HG03175 (cell line): Measurements from ENCODE around the gene CROT.
"Not testable (repeated sequence)": the region's sequence is repeated elsewhere in the genome, so short reads cannot be mapped to it uniquely, and the experiment has no call there.

Experiments used
- ATAC-seq: cut with Tn5 transposase; IDR thresholded peaks from one replicate; pipeline ENCODE4 v1.9.1; 2021; ENCODE audit warnings: mild to moderate bottlenecking, moderate library complexity; ENCODE audit not compliant: unreplicated experiment

The CROT gene, protein sequence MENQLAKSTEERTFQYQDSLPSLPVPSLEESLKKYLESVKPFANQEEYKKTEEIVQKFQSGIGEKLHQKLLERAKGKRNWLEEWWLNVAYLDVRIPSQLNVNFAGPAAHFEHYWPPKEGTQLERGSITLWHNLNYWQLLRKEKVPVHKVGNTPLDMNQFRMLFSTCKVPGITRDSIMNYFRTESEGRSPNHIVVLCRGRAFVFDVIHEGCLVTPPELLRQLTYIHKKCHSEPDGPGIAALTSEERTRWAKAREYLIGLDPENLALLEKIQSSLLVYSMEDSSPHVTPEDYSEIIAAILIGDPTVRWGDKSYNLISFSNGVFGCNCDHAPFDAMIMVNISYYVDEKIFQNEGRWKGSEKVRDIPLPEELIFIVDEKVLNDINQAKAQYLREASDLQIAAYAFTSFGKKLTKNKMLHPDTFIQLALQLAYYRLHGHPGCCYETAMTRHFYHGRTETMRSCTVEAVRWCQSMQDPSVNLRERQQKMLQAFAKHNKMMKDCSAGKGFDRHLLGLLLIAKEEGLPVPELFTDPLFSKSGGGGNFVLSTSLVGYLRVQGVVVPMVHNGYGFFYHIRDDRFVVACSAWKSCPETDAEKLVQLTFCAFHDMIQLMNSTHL

DNA sequence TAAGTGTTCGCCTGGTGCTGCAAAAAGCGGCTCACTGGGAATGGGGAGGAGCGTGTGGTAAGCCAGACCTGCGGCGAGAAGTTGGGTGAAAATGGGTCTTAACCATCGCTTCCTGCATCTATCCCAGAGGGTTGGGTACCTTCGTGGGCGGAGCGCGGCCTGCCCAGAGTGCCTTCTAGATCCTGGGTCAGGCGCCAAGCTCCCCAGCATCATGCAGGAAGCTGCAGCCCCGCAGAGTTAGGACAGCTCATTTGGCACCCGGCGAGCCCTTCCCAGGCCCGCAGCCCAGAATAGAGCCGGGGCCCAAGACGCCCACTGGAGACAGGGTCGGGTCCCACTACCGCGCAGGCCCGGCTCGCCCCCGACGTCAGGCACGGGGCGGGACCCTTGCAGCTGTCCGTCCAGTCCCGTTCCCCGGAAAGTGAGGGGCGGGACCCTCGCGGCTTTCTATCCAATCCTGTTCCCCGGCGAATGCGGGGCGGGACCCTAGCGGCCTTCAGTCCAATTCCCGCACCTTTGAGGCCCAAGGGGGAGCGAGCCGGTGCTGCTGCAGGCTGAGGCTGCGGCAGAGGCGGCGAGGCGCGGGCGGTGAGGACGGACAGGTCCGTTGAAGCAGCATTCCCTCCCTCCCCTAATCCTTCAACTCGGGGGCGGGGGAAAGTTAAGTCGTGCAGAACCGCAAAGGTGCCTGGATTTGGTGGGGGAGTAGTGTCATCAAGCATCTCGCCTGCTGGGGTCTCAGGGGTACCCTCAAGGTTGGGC lies at the start of gene CROT:
TSS of gene CROT (plus strand) at position 499 of the 762 bp plus-strand sequence. CDS start 3,405 bp downstream, outside the sequence.
- peak; percentile 99 for ATAC-seq

DNA sequence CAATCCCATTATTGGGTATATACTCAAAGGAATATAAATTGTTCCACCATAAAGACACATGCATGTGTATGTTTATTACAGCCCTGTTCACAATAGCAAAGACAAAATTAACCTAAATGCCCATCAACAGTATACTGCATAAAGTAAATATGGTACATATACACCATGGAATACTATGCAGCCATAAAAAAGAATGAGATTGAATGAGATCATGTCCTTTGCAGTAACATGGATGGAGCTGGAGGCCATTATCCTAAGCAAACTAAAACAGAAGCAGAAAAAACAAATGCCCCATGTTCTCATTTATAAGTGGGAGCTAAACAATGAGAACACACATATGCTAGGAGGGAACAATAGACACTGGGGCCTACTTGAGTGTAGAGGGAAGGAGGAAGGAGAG lies 44.7 kb upstream of the CROT start:
- no peak for ATAC-seq

DNA sequence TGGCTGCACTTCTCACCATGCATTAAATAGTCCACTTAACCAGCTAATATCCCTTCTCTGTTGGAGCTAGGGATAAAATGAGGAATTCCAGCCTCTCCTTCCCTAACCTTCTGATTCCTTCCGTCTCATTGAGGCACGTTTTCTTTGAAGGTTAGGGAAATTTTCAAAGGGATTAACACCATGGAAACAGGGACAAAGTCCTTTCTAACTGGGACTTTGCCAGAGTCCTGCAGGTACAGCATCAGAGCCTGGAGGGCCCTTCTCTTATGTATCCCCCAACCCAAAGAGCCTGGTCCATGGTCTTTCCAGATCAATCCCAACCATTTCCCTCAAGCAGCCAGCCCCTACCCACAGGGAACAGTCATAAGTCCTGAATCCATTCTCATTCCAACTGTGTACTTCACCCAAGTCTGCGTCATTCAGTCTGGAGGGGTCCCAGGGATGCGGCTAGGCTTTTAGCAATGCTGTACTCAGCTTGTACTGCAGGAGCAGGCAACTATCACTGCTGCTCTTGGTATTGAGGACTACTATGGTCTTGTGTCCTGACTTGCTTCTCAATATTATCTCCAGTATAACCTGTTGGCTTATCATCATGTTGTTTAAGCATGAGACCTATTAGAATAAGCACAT lies 34.6 kb upstream of the CROT start:
- no peak for ATAC-seq

DNA sequence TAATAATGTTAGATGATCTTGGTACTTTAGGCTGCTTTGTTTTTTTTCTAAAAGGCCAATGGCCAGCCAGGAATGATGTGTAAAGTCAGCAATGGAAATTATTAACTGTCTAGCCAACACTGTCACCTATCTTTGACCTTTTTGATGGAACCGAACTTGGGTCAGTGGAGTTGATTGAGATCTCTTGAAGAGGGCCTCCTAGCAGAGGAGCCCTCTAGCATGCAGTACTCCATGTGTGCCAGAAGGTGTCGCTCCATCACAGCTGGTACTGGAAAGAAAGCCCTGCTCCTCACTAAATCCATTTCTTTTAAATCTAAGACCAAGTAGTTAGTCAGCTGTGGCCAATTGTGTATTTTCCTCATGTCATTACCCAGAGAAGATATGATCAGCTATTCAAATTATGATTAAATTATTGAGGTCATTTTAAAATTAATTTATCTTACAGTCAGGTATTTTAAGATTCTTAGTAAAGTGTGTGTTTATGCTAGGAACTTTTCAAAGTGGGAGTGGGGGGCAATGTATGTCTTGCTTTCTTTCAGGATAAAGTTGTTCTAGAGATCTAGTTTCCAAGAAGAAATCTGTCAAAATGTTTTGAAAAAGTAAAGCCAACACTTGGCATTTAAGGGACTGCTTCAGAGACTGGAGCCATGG lies 33.1 kb upstream of the CROT start:
- ATAC-seq, result peak; percentile 85

DNA sequence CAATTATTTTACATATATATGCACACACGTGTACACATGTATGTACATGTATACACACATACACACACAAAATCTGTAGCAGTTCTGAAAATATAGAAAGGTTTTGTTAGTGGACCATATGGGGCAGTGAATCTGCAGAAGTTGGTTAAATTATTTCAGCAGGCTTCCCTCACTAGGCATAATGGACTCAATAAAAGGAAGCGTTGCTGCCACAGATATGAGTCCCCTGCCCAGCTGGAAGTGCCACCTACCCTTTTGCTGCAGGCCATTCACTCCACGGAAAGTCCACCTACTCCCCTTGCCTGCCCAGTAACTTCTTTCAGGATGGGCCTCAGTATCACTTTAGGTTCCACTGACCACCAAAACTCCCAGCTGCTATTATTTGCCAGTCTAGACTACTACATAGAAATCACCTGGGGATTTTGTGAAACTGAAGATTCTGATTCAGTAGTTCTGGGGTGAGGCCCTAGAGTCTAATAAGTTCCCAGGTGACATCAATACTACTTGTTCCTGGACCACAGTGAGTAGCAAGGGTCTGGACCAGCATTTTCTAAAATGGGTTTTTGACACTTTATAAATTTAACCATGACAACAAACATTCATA lies 29.3 kb upstream of the CROT start:
- peak; percentile 60 for ATAC-seq

DNA sequence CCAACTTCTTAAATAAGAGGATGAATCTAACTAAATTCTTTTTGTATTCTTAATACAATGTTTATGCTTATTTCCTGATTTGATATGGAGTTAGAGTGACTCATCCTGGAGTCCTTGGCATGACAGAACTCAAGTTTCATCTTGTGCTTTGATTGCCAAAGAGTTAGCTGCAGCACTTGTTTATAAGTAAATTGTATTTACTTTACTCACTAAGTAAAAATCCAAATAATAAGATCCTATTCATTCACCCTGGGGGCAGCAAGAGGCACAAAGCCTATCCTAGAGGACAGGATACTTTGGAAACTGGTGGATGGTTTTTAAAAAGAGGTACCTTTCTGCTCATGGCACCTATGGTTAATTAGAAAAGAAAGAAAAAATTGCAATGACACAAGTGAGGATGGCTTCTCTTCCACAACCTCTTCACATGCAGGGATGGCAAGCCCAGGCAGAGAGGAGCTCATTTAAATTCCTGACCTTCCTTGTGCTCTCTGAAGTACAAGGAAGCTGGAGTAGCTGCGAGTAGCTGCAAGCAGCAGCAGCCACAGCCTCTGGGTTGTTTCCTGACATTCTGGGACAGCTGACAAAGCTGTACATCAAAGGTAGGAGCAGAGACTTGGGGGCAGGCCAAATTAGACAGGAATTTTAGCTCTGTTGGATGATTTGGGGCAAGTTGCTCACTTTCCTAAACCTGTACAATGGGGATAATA lies 28.5 kb upstream of the CROT start:
- ATAC-seq, result no peak

DNA sequence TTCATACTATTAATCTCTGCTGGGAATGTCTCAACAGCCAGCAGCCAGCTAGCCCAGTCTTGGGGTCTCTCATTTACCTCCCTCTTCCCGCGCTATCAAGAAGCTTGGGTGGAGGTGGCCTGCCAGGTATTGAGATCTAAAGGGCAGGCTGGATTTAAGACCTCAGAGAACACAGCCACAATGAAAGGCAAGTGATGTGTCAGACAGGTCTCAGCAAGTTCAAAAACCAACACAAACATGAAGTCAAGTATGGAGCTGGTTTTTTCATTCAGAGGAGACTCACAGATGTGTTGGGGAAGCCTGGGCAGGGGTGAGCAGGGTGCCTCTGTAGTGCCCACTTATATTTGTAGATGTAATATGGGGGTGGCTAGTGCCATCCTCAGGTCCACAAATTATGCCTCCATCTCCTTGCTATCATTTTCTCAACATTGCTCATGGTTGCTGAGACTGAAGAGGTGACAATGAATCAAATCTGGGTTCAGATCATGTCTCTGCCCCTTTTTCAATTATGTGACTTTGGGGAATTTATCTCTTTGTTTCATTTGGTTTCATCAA lies 27.7 kb upstream of the CROT start:
- ATAC-seq, result no peak

DNA sequence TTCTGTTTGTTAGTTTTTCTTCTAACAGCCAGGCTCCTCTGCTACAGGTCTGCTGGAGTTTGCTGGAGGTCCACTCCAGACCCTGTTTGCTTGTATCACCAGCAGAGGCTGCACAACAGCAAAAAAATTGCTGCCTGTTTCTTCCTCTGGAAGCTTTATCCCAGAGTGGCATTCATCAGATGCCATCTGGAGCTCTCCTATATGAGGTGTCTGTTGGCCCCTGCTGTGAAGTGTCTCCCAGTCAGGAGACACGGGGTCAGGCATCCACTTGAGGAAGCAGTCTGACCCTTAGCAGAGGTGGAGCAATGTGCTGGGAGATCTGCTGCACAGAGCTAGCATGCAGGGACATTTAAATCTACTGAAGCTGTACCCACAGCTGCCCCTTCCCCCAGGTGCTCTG lies 26.7 kb upstream of the CROT start:
- ATAC-seq, result no peak

DNA sequence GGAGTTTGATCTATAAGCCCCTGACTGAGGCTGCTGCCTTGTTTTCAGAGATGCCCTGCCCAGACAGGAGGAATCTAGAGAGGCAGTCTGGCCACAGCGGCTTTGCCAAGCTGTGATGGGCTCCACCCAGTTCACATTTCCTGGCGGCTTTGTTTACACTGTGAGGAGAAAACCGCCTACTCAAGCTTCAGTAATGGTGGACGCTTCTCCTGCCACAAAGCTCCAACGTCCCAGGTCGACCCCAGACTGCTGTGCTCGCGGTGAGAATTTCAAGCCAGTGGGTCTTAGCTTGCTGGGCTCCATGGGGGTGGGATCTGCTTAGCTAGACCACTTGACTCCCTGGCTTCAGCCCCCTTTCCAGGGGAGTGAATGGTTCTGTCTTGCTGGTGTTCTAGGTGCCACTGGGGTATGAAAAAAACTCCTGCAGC lies 26.3 kb upstream of the CROT start:
- ATAC-seq, result not testable (repeated sequence)

DNA sequence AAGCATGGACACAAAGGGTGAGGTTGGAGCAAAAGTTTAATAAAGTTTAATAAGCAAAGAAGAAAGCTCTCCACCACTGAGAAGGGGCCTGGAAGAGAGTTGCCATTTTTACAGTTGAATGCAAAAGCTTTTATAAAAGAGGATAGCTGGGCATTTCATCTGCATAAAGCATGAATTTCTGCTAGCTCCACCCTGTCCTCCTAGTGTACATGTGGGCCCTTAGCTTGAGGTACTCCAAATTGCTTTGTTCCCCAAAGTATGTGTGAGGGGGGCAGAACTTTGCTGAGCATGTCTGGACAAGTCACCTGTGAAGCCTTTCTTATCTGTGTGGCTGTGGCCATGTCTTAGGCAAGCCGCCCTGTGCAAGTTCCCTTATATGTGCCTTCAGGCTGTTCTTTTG lies 22.6 kb upstream of the CROT start:
- ATAC-seq, result no peak

DNA sequence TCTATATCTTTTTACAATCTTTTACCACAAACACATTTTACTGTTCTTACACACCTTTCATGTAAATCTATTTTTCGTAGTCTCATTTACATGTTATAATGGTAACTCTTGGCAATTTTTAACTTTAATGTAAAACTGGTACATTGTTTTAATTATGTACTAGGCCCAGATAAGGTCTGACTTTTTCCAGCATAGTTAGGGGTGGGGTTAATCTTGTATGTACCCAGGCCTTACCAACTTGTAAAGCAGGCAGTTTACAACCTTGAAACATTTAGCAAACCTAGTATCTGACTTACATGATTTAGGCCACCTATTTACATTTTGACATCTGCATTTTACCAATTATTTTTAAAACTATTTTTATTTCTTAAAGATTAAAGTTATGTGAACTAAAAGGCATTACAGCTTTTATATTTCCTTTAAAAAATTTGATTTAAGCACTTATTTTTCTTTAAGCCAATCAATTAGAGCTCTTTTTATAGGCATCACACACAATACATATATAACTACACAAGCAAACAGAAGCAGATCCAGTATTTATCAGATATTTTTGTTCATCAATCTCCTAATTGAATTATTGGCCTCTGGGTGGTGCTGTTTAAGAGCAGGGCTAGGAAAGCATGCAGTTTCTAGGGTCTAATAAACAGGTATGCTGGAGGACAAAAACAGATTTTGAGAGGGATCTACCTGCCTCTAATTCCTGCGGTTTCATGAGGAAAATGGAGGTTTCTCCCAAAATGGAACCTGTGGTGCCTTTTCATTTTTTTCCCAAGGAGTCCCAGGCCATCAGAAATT lies 19.7 kb upstream of the CROT start:
- no peak for ATAC-seq

DNA sequence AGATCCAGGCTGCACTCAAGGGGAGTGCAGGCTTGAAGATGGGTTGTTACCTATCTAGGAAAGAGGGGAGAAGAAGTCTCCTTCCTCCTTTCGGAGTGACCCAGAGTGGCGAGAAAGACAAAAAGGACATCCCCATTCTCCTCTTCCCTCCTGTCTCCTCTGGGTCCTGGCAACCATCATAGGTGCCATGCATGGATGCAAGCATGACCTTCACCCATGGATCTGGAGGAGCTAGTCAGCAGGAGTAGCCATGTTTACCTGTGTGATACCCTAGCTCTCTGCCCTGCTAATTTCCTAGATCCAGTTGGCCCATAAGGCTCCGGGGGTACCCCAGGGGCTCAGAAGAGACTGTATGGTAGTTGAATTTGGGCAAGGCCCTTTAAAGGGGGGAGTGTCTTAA lies 17.2 kb upstream of the CROT start:
- ATAC-seq, result no peak

DNA sequence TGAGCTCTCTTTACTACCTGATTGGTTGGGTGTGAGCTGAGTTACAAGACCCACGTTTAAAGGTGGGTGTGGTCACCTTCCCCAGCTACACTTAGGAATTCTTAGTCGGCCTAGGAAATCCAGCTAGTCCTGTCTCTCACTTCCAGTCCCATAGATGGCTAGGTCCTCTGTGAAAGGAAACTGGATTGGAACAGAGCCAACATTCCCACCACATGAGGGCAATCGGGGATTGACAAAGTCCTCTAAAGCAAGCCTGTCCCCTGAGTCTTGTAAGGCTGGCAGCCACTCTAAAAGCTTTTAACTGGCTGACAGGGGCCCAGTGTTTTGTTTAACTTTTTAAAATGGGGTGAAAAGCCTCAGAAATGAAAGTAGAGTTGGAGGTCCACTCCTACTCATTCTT lies 15.1 kb upstream of the CROT start:
- ATAC-seq, result no peak

DNA sequence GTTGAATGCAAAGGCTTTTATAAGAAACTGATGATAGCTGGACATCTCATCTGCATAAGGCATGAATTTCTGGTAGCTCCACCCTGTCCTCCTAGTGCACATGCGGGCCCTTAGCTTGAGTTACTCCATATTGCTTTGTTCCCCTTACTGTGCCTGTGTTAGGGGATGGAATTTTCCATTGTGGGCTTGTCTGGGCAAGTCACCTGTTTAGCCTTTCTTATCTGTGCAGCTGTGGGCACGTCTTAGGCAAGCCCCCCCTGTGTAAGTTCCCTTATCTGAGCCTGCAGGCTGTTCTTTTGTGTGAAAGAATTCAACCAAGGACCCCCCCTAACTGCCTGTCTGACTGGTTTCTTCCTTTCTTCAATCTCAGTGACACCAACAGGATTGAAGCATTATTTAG lies 14.5 kb upstream of the CROT start:
- no peak for ATAC-seq

DNA sequence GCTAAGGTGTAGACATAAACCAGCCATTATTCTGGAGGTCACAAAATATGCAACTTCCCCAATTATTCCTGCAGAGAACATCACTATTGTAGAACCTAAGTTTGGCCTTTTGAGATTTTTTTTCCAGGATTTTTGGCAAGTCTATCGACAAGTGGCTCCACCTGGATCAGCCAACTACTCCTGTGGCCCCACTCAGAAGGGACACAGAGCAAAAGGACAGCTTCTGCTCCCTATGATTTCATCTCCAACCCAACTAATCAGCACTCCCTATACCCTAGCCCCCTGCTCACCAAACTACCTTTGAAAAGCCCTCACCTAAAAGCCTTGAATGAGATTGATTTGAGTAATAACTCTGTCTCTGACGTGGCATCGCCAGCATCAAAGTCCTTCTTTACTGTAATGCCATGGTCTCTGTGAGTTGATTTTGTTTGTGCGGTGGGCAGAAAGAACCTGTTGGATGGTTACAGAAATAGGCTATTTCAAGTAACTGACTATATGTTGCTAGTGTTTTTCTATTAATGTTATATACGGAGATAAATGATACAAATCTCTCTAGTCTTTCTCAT lies 13.7 kb upstream of the CROT start:
- ATAC-seq, result no peak

DNA sequence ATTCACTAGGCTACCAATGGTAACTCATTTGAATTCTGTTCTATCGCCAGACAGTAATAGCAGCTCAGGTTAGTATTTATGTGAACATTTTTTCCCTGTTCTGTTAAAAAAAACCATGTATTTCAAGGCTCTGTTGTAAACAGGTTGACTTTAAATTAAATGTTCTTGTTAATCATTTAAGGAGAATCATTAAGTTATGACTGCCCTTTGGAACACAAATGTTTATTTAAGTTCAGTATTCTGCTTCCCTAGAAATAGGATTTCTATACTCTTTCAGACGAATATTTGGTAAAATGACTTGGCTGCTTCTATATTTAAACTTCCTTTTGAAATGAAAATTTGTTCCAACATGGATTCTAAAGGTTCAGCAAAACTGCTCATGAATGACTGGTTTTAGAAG lies 13.1 kb upstream of the CROT start:
- no peak for ATAC-seq

DNA sequence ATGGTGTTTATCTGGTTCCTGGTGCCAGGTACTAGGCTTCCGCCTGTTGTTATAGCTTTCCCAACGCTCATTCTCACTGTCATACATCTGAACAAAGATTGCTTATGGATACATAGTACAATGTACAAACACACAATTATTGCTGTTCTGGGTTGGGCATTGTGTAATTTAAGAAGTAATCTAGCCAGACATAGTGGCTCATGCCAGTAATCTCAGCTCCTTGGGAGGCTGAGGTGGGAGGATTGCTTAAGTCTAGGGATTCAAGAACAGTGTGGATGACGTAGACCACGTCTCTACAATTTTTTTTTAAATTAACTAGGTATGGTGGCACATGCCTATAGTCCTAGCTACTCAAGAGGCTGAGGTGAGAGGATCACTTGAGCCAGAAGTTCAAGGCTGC lies 9.3 kb upstream of the CROT start:
- no peak for ATAC-seq

DNA sequence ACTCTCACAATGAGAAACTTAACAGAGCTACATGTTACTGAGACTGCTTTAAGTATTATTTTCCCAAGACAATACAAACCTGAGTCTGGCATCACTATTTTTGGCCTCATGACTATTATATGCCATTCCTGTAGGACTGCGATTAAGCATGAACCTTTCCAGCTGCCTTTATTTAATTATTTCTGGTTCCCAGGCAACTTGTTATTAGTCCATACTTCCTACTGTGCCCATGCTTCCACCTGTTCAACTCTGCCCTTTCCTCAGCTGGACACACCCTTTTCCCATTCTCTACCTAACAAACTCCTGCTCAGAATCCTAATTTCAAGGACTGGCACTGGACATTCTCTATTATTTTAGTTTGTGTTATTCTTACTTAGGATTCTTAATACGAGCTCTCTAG lies 8.1 kb upstream of the CROT start:
- ATAC-seq, result no peak
